Mucosa of descending colon (tissue), 3 donors: ENCODE results near the gene CDH4. TPM values are rescaled to one million over a fixed set of nuclear protein-coding genes. Genes with fewer than 3 reads are reported as not detected.

Source experiments
- ATAC-seq: fragments of 200-7000 bp; cut with Tn5 transposase; one replicate; pipeline ENCODE4 v1.9.1; 2020; ENCODE audit warnings: mild to moderate bottlenecking, moderate library complexity
- DNase-seq, 3 donors: peaks; one replicate each; pipeline ENCODE4 v3.0.0-alpha.2; 2020
- H3K36me3 ChIP-seq: fragments of 200-600 bp; one replicate; pipeline ENCODE4 v1.8.0; 2021; ENCODE audit warnings: low read depth, mild to moderate bottlenecking
- H3K4me1 ChIP-seq: fragments of 200-600 bp; one replicate; pipeline ENCODE4 v1.8.0; 2021; ENCODE audit warnings: low read depth, mild to moderate bottlenecking
- H3K4me3 ChIP-seq: fragments of 200-600 bp; one replicate; pipeline ENCODE4 v1.8.0; 2021; ENCODE audit warnings: mild to moderate bottlenecking
- H3K9me3 ChIP-seq: fragments of 200-600 bp; one replicate; pipeline ENCODE4 v1.8.0; 2021; ENCODE audit warnings: mild to moderate bottlenecking
- intact Hi-C, 2 donors: fragments of 100-400 bp; cut with DNase I in 1 of 2; cut with micrococcal nuclease in 1 of 2; formaldehyde crosslinking; loops; one replicate each; pipeline versions ENCODE4 v1.11.0 to v1.11.1; 2022; cut with DNase I, micrococcal nuclease
- total RNA-seq, 3 donors: library from RNA; stranded (reverse); fragmentation: NEBNext Ultra II Directional in 2 of 3; extraction: Animal tissue kit (Norgen Biotek cat#: 25700) in 2 of 3; gene quantifications; one replicate each; pipeline versions ENCODE4 v1.2.1 to v1.2.4, GENCODE V29; 2021 to 2023
- TF ChIP-seq, protein P1 (sequence below): fragments of 200-600 bp; IDR thresholded peaks from one replicate; pipeline ENCODE4 v1.8.0; 2022; ENCODE audit warnings: antibody characterized with exemption, mild to moderate bottlenecking
- donor health status: DM: no; HTN: no; CAD: no; lungs with moderate emphysema.
- donor health status: DM: no; HTN: no; CAD: no.
- donor health status: DM: no; HTN: yes; CAD: no.

Gene CDH4
- total RNA-seq, 3 donors from 2014 or later = 0.16 TPM; not detected in 2

DNA sequence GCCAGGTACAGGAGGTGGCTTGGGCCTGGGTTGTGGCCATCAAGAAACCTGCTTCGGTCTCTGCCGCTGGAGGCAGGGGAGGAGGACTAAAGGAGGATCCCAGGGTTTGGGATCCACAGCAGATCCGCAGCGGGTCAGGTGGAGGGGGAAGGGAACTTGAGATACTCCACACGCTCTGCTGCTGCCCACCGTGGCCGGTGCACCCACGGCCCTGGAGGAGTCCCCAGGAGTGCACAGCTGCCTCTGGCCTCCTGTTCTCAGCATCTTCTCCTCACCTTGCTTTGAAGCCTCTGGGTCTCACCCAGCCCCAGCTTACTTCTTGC lies 286.8 kb downstream of the CDH4 start:
- DNase-seq = peak in 1 of 3 donors; percentile 17
- Histone ChIP-seq H3K4me3 (no peak overlapping the region), H3K4me1 (no peaks in the 10 kb centered on the region), H3K36me3 (no peaks in the 10 kb centered on the region), H3K9me3 (no peaks in the 10 kb centered on the region)
- TF ChIP-seq, protein P1, sequence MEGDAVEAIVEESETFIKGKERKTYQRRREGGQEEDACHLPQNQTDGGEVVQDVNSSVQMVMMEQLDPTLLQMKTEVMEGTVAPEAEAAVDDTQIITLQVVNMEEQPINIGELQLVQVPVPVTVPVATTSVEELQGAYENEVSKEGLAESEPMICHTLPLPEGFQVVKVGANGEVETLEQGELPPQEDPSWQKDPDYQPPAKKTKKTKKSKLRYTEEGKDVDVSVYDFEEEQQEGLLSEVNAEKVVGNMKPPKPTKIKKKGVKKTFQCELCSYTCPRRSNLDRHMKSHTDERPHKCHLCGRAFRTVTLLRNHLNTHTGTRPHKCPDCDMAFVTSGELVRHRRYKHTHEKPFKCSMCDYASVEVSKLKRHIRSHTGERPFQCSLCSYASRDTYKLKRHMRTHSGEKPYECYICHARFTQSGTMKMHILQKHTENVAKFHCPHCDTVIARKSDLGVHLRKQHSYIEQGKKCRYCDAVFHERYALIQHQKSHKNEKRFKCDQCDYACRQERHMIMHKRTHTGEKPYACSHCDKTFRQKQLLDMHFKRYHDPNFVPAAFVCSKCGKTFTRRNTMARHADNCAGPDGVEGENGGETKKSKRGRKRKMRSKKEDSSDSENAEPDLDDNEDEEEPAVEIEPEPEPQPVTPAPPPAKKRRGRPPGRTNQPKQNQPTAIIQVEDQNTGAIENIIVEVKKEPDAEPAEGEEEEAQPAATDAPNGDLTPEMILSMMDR = no peak
- intact Hi-C loops = no loop called here
- ATAC-seq = no peak

DNA sequence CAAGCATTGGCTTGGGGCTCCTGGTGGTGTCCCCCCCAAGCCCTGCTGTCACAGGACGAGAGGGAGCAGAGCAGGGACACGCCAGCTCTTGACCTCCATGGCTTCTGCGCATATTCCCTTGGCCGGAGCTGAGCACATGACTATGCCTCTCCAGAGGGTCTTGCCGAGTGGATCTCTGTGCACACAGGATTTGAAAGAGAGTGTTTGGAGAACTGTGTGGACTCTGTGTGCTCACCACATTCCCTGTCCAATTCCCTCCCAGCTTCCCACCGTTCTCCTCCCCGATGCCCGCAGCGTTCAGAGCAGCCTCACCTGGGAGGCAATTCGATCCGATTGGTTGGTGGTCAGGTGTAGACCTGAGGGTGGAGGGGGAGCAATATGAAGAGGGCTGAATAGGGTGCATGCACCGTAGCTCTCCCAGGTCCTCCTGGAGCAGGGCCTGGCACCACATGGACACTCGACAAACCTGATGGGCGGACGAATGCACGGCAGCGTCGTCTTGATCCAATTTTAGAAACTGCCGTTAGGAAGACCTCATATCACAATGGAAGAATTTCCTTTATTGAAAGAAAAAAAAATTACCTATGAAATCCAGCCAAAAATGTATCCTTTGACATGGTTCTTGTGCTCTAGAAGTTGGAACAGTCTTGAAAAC lies 287.8 kb downstream of the CDH4 start:
- ATAC-seq = no peak
- intact Hi-C loops = no loop called here
- TF ChIP-seq, protein P1 = no peak
- H3K9me3 ChIP-seq = no peaks in the 10 kb centered on the region
- no peaks in the 10 kb centered on the region for H3K36me3 ChIP-seq
- peak in 1 of 3 donors; percentile 21 for DNase-seq
- no peaks in the 10 kb centered on the region for H3K4me1 ChIP-seq
- H3K4me3 ChIP-seq = no peak overlapping the region

DNA sequence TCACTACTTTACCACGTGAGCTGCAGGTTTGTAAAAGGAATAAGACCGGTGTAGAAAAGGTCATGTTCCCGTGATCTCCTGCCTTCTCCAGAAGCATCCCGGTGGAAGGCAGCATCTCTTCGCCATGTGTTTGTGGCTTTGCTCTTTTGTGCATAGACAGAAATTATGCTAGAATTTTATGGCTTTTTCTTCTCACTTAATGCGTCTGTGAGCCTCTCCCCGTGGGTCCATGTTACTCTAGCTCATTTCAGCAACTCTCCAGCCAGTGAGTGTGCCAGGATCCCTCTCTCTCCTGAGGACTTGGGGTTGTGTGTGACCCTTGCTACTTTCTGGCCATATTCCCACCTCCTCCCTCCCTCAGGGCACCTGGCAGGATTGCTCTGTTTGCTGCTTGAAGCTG lies 289.5 kb downstream of the CDH4 start:
- no peaks in the 10 kb centered on the region for H3K36me3 ChIP-seq
- no peak for ATAC-seq

DNA sequence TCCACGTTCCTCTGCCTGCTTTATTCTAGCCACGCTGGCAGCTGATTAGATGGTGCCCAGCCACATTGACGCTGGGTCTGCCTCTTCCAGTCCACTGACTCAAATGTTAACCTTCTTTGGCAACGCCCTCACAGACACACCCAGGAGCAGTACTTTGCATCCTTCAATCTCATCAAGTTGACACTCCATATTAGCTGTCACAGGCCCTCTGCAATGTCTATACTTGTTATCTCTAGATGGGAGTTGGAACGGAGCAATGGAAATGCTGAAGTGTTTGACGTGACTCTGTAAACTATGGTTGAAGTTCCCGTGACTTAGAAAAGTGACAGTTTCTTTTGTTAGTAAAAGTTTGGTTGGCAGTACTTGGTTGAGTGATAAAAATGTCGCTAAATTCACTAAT lies 291.0 kb downstream of the CDH4 start:
- no peak for DNase-seq
- Histone ChIP-seq H3K4me1 (no peaks in the 10 kb centered on the region), H3K9me3 (no peaks in the 10 kb centered on the region), H3K36me3 (no peaks in the 10 kb centered on the region), H3K4me3 (no peak overlapping the region)
- ATAC-seq = no peak
- intact Hi-C loops = no loop called here
- TF ChIP-seq, protein P1 = no peak

More for the DNA sequence above, 289.5 kb downstream of the CDH4 start:
- Histone ChIP-seq H3K4me3 (no peak overlapping the region), H3K9me3 (no peaks in the 10 kb centered on the region), H3K4me1 (no peaks in the 10 kb centered on the region)
- intact Hi-C loops = no loop called here
- TF ChIP-seq, protein P1 = no peak
- DNase-seq = no peak

DNA sequence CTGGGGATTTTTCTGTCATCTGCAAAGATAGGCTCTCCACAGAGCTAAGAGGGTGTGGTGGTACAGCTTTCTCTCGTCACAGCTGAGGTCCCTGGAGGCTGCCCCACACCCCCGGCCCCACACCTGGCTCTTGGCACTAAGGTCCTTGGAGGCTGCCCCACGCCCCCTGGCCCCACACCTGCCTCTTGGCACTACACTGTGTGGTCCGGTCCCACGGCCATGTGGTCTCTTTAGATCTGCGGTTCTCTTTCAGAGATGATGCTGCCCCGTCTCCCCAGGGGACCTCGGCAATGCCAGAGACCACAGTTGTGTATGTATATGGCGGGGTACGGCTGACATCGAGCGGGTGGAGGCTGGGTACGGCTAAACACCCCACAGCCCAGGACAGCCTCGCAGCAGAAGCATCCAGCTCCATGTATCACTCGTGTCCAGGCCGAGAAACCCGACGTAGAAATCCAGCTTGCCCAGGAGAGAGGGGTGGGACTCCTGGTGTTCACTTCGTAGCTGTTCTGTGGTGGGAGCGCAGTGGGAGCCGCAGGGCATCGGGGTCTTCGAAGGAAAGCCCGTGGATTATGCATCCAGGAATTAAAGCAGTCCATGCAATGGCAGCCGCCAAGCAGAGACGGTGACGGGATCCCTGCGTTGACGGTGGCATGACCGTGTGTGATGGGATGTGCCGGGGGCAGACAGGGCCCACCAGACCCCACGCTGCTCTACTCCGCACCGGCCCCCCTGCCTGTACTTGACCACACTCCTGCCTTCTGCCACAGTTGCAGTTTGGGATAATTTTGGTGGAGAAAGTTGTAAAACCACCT lies 292.1 kb downstream of the CDH4 start:
- no peaks in the 10 kb centered on the region for H3K36me3 ChIP-seq
- H3K4me1 ChIP-seq = no peaks in the 10 kb centered on the region
- no peaks in the 10 kb centered on the region for H3K9me3 ChIP-seq
- TF ChIP-seq, protein P1 = no peak
- no peak overlapping the region for H3K4me3 ChIP-seq
- intact Hi-C loops = no loop called here
- ATAC-seq (no peak), DNase-seq (peak in 1 of 3 donors; percentile 30)
